HG02678 (cell line): ENCODE results near the gene ST6GALNAC1.
"Not testable (repeated sequence)": the region's sequence is repeated elsewhere in the genome, so short reads cannot be mapped to it uniquely, and the experiment has no call there.

Source experiments
- ATAC-seq: cut with Tn5 transposase; IDR thresholded peaks from one replicate; pipeline ENCODE4 v1.9.1; 2021; ENCODE audit warnings: mild to moderate bottlenecking, moderate library complexity; ENCODE audit not compliant: unreplicated experiment

ST6GALNAC1 gene

GRCh38 chr17:76614064-76614759, 29.3 kb downstream of the ST6GALNAC1 start:
- ATAC-seq, result not testable (repeated sequence)

DNA sequence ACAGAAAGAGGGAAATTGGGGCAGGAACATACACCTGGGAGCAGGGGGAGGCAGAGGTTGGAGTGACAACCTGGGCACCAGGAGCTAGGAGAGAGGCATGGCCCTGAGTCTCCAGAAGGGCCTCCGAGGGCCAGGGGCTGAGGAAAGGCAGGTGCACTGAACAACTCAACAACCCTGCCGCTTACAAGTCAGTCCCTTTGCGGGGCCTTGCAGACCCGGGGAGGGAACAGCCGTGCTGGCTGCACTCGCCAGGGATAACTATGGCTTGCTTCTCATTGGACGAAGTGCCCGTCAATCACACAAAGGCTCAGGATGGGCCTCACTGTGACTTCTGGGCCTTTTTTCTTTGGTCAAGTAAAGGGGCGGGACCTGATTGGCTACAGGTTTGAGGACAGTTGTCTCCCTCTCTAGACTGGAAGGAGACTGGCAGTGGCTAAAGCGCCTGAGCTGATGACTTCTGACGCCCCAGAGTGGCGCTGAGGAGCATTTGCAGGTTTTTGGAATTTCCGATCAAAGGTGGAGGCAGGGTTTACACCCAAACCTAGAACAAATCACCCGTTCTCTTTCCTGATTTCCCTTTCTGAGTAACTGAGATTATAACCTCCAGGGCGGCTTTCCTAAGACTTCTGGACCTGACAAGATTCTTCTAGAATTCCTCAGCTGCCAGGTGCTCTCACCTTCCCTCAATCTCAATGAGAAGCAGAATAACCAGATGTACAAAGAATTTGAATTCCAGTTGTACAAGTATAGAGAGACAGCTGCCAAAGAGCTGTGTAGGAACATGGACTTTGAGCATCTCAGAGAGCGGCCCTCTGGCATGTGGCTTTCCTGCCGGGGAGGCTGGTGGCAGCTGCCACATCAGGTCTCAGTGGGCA, 30.3 kb downstream of the ST6GALNAC1 start:
- no peak for ATAC-seq

- no peak for ATAC-seq
These were observed 31.1 kb downstream of the ST6GALNAC1 start for GRCh38 chr17:76612465-76612864.

GRCh38 chr17:76611758-76612157, 31.8 kb downstream of the ST6GALNAC1 start:
- no peak for ATAC-seq

- not testable (repeated sequence) for ATAC-seq
These were observed 32.3 kb downstream of the ST6GALNAC1 start for GRCh38 chr17:76611080-76611749.

- not testable (repeated sequence) for ATAC-seq
These were observed 36.9 kb downstream of the ST6GALNAC1 start for GRCh38 chr17:76606685-76607084.

GRCh38 chr17:76601065-76601464, 42.5 kb downstream of the ST6GALNAC1 start:
- no peak for ATAC-seq

- ATAC-seq, result no peak
These were observed 43.7 kb downstream of the ST6GALNAC1 start for GRCh38 chr17:76599694-76600460.

DNA sequence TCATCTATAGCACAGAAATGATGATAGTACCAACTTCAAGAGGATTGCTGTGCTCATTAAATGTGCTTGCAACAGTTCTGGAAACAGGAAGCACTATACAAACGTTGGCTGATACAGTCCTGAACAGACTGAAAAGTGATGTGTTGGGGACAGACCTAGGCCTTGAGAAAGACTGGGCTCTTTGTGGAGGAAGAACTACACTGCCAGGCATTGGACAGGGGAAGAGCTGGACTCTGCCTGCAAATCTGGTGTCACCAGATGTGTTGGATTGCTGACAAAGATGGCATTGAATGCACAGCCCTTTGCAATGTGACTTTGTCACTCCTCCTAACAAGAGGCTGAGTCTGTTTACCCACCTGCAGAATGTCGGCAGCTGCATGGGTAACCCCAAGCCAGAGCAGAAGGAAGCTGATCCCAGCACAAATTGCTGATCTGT, 45.5 kb downstream of the ST6GALNAC1 start:
- ATAC-seq, result no peak

DNA sequence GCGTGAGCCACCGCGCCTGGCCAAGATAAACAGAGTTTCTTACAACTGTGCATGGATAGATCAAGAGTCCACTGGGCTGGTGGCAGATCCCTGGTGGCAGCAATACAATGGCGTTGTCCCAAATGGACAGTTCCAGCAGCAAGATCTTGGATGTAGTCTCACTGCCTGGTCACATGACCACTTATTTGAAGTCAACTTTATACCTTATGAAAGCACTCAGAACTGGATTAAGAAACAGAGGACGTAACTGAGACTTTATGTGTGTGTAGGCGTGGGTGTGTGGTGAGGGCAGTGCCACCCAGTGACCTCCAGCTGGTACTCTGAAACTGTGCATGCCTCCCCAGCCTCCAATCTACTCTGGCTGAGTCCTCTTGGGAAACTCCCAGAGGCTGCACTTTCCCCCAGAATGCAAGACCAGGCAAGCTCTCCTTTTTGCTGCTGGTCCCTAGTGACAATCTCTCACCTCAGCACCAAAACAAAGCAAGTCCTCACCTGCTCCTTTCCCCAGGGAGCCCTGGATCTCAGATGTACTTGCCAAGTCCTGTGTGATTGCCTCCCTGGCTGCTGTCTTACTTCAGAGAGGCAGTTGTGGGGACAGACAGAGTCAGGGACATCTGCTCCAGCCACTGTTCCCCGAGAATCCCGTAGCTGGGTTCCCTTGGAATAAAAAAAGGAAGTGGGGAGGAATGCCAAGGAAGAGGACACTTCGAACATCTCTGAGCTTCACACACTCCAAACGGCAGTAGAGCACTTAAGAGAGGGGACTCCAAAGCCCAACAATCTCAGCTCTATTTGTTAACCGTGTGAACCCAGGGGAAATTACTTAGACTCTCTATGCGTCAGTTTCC, 46.2 kb downstream of the ST6GALNAC1 start:
- ATAC-seq, result no peak

DNA sequence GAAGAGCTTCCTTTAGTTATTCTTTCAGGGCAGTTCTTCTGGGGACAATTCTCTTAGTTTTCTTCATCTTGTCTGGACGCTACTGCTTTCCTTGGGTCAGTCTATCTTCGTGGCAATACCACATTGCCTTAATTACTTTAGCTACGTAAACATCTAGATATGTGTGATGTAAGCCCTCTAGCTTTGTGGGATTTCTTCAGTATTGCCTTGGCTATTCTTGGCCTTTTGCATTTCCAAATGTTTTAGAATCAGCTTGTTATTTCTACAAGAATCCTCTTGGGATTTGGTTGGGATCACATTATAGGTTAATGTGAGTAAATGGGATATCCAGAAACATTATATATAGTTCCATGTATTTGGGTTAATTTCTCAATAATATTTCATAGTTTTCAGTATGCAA, 48.9 kb downstream of the ST6GALNAC1 start:
- ATAC-seq, result no peak

DNA sequence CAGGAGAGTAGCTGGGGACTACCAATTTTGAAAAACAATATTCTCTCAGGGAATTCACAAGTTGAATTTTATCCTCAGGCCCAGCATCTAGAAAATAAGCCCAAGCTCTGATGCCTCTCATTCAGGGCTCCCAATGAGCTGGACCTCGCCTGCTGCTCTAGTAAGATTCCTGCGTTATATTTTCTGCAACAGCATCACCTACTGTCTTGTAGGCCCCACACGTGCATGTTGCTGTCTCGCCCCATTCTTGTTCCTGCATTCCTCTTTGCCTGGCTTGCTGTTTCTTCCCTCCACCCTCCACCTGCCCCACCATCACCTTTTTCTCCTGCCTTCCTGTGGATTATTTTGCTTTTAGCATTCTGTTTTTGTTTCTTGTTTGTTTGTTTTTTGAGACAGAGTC, 49.6 kb downstream of the ST6GALNAC1 start:
- ATAC-seq, result no peak

DNA sequence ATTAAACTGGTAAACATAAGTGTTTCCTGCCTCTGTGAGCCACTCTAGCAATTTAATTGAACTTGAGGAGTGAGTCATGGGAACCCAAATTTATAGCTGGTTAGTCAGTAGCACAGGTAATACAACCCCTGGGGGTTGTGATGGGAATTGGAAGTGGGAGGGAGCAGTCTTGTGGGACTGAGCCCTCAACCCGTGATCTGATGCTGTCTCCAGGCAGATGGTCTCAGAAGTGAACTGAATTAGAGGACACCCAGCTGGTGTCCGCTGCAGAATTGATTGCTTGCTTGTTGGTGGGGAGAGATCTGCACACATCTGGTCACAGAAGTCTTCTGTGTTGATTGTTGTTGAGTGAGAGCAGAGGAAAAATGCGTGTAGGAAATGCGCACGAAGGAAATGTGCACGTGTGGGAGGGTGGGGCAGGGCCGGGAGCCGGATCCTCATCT, 50.2 kb downstream of the ST6GALNAC1 start:
- no peak for ATAC-seq

GRCh38 chr17:76588182-76588581, 55.4 kb downstream of the ST6GALNAC1 start:
- ATAC-seq, result no peak

DNA sequence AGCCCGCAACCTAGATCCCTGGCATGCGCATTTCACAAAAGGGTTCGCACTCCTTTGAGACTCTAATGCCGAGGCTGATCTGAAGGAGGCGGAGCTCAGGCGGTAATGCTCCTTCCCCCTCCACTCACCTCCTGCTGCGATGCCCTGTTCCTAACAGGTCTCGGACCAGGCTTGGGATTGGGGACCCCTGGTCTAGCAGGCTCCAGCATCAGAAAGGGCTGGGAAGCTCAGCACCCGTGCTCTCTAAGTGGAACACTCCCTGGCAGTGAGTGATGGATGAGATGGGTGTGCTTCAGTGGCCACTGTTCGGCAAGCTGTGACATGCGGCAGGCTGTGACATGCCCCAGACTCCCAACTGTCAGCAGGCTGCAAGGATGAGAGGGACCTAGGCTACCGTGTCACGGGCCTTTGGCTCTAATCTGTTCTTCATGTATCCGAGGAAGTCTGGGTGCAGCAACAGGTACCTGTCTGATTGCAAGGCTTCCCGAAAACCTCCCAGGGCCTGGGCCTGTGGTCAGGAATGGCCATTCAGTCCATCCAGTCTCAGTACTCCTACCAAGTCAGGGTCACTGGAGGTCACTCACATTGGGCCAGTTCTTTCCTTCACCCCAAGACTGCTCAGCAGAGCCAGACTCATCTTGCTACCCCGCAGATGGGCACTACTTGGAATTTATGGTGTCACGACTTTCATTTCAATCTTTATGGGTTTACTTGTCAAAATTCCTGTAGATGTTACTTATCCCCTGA, 56.6 kb downstream of the ST6GALNAC1 start:
- ATAC-seq, result no peak

DNA sequence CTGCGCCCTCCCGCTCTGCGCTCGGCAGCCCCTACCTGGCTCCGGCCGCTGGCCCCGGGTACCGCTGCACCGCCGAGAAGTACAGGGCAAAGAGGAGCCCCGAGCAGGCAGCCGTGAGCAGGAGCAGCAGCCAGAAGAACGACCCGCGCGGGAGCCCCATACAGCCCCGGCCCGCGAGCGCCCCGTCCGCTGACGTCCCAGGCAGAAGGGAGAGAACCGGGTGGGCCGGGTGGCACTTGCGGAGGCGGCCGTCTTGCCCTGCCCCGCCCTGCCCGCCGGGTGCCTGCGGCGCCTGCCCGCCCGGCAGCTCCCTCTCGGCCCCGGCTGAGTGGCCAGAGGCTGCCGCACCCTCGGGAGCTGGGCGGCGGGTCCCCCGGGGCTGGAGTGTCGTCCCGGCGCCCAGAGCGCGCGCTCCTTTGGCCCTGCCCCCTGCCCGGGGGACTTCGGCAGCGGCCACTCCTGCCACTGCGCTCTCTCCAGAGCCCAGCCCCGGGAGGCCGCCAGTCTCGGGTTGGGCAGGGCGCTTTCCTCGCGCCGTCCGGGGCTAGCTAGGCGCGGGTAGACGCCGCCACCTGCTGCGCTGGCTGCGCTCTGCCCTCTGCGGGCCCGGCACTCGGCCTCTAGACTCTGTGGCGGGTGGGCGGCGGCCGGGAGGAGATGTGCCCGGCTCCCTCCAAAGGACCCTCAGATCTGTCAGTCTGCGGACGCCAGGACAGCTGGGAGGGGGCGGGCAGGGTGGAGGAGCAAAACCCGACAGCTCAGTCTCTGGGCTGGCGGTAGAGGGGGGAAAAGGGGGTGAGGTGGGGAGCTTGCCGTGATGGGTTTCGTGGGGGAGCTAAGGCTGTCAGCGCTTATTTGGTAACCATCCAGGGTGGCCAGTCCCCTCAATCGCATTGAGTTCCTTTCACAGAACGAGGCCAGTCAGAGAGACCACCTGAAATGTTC, 57.6 kb downstream of the ST6GALNAC1 start, which contains the start of gene ST6GALNAC2:
ST6GALNAC2 (minus strand) TSS at position 212 of the 945 bp plus-strand sequence; CDS start at position 160, 52 bp downstream.
- no peak for ATAC-seq

DNA sequence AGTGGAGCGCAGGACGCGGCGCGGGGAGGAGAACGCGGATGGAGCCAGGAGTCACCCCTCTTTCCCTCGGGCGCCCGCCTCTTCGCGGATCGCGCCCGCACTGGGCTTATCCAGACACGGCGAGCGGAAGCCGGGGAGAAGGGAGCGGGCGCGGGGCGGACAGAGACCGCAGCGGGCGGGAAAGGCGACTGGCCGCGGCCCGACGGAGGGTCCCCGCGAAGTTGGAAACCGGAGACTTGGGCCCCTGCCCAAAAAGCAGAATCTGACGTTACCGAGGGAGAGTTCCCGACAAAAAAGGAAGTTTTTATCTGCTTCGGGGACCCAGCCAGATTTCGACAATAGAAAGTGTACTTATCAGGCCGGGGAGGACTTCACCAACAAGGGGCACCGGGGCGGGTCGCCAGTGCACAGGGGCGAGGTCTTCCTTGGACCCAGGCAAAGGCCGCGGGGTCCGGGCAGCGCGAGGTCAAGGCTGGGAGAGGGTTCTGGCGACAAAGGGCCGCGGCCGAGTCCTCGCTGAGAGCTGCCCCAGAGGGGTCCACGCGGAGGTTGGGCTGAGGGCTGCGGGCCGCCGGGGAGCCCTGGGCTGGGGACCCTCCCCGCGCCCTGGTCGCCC, 58.4 kb downstream of the ST6GALNAC1 start:
- ATAC-seq, result no peak
